Heart left ventricle (tissue), 16 donors: ENCODE data around the gene PDE11A. TPM values are rescaled to one million over a fixed set of nuclear protein-coding genes. Genes with fewer than 3 reads are reported as not detected.

ENCODE experiments used
- ATAC-seq, 4 donors: fragments of 200-7000 bp; cut with Tn5 transposase; one replicate each; pipeline ENCODE4 v1.9.1; 2020 to 2022; ENCODE audit warnings: moderate library complexity in 4 of 4, mild to moderate bottlenecking in 3 of 4, moderate number of reproducible peaks in 1 of 4
- DNase-seq, 5 donors: peaks; one replicate each; pipeline ENCODE4 v3.0.0-alpha.2; 2020
- H3K27ac ChIP-seq, 12 donors: fragments of 200-600 bp; sonication (generic) in 4 of 12; one replicate each; pipeline versions ENCODE4 v1.5.0 to v1.8.0; 2016 to 2022; ENCODE audit warnings: mild to moderate bottlenecking in 2 of 12
- H3K27me3 ChIP-seq, 9 donors: fragments of 200-600 bp; sonication (generic) in 2 of 9; one replicate each; pipeline versions ENCODE4 v1.5.1 to v1.8.0; 2016 to 2022; ENCODE audit warnings: mild to moderate bottlenecking in 3 of 9
- H3K36me3 ChIP-seq, 9 donors: fragments of 200-600 bp; sonication (generic) in 2 of 9; one replicate each; pipeline versions ENCODE4 v1.5.0 to v1.8.0; 2018 to 2022; ENCODE audit warnings: mild to moderate bottlenecking in 2 of 9
- H3K4me1 ChIP-seq, 12 donors: fragments of 200-600 bp; sonication (generic) in 4 of 12; one replicate each; pipeline versions ENCODE4 v1.5.0 to v1.8.0; 2016 to 2022; ENCODE audit warnings: mild to moderate bottlenecking in 3 of 12
- H3K4me3 ChIP-seq, 12 donors: fragments of 200-600 bp; sonication (generic) in 4 of 12; one replicate each; pipeline versions ENCODE4 v1.5.0 to v1.8.0; 2017 to 2022; ENCODE audit warnings: mild to moderate bottlenecking in 9 of 12, moderate library complexity in 4 of 12
- H3K9me3 ChIP-seq, 12 donors: fragments of 200-600 bp; sonication (generic) in 4 of 12; one replicate each; pipeline versions ENCODE4 v1.5.0 to v1.8.0; 2016 to 2022; ENCODE audit warnings: mild to moderate bottlenecking in 1 of 12
- CTCF ChIP-seq, 12 donors: fragments of 200-600 bp; sonication (generic) in 4 of 12; IDR thresholded peaks; one replicate each; pipeline versions ENCODE4 v1.5.0 to v1.8.0; 2018 to 2022; ENCODE audit warnings: antibody characterized with exemption in 12 of 12, mild to moderate bottlenecking in 5 of 12
- POLR2A ChIP-seq, 2 donors: fragments of 450-650 bp; IDR thresholded peaks; one replicate each; pipeline ENCODE4 v1.6.1; 2017; ENCODE audit warnings: antibody characterized with exemption in 2 of 2, mild to moderate bottlenecking in 2 of 2, moderate library complexity in 2 of 2
- WGBS, 4 donors: extraction: QIAGEN DNeasy Blood & Tissue Kit in 2 of 4; methylation state at CpG; one replicate each; pipeline versions ENCODE4 v1.1.5 to v1.1.7; 2013 to 2018; 5-methylcytosine and 5-hydroxymethylcytosine counted together
- intact Hi-C, 10 donors: fragments of 100-400 bp; cut with DNase I; formaldehyde crosslinking; loops; one replicate each; pipeline versions ENCODE4 v1.11.1 to v1.14.2; 2022
- polyA plus RNA-seq, 2 donors: library from polyadenylated mRNA; stranded (reverse); fragments of 200-250 nt; gene quantifications; one replicate each; pipeline ENCODE4 v1.2.3, GENCODE V29; 2013
- total RNA-seq, 9 donors: library from RNA; depleted of rRNA in 2 of 9; stranded (reverse); fragments of >200 nt in 2 of 9; fragmentation: NEBNext Ultra II Directional in 3 of 9; extraction: Animal tissue kit (Norgen Biotek cat#: 25700) in 3 of 9; gene quantifications; one replicate each; pipeline versions ENCODE4 v1.1.0 to v1.2.4, GENCODE V29; 2016 to 2023
- donor health status: ischemic (EF 13 %, LVEDD 7.1; RV severe dilation, severe dysfunction).
- donor health status: healthy with polysubstance abuse.
- donor health status: DM: no; HTN: yes; CAD: no.
- donor health status: DM: no; HTN: no; CAD: no.
- donor health status: ischemic (EF 25% LVEDD 6.9; RV normal size, moderate dysfunction).
- donor health status: ischemic (EF 25% LVEDD 5.7; RV mildly dilated, moderate dysfunction).
- donor health status: healthy.
- donor health status: DM: yes; HTN: yes; CAD: no.
- donor health status: ischemic (EF 35%, LVEDD 5.7; RV mildly dilated, moderate dysfunction).
- donor health status: nonischemic (EF 11% LVEDD 7.7; RV severe dilation, severe dysfunction).
- donor health status: DM: yes; HTN: yes; CAD: no.
- donor health status: PGD.
- donor health status: ischemic (EF 29% LVEDD 5.4; RV normal size, mild dysfunction).
- donor health status: nonischemic (EF 23%, LVEDD 6.1; RV moderate dilation, normal function).

Gene PDE11A
- total and polyA plus RNA-seq, 11 donors: 0.24 to 2.9 (median 0.88) TPM

- peaks cover 0 to 15% (median 0%) of the 10 kb centered on the region in 12 donors for H3K4me1 ChIP-seq
- 60 to 66% (median 63%) methylated on average over 4 of the region's 4 CpGs for WGBS, 4 donors
- no peak overlapping the region for H3K4me3 ChIP-seq
- DNase-seq: no peak
- ATAC-seq: no peak
- intact Hi-C loops: no loop called here
- H3K9me3 ChIP-seq: no peaks in the 10 kb centered on the region
- peaks cover 0 to 4% (median 0%) of the 10 kb centered on the region in 9 donors for H3K27me3 ChIP-seq
- no peaks in the 10 kb centered on the region for H3K36me3 ChIP-seq
- TF ChIP-seq CTCF (IDR thresholded peaks at IDR 0.05): no peak
- no peak for TF ChIP-seq POLR2A (IDR thresholded peaks at IDR 0.05)
- no peak overlapping the region for H3K27ac ChIP-seq
These were observed 400.9 kb downstream of the PDE11A start for GRCh38 chr2:177671662-177672061.

- no peak for ATAC-seq
- 51 to 55% (median 54%) methylated on average over 2 of the region's 2 CpGs for WGBS, 4 donors
- Histone ChIP-seq H3K9me3 (no peaks in the 10 kb centered on the region), H3K27ac (peak overlapping the region in 3 of 12 donors; percentile 1 to 15 (median 4)), H3K27me3 (peaks cover 0 to 4% (median 0%) of the 10 kb centered on the region in 9 donors), H3K36me3 (no peaks in the 10 kb centered on the region), H3K4me3 (no peak overlapping the region), H3K4me1 (peaks cover 0 to 15% (median 0%) of the 10 kb centered on the region in 12 donors)
- TF ChIP-seq POLR2A (IDR thresholded peaks at IDR 0.05) (no peak), CTCF (IDR thresholded peaks at IDR 0.05) (no peak)
- intact Hi-C loops: no loop called here
- no peak for DNase-seq
These were observed 401.6 kb downstream of the PDE11A start for GRCh38 chr2:177670791-177671535.

GRCh38 chr2:177669625-177670330 lies 402.8 kb downstream of the PDE11A start:
- no peak overlapping the region for H3K4me3 ChIP-seq
- H3K27ac ChIP-seq: no peak overlapping the region
- H3K36me3 ChIP-seq: no peaks in the 10 kb centered on the region
- H3K9me3 ChIP-seq: no peaks in the 10 kb centered on the region
- peaks cover 0 to 4% (median 0%) of the 10 kb centered on the region in 9 donors for H3K27me3 ChIP-seq
- no peak for ATAC-seq
- WGBS, 4 donors: 79 to 92% (median 85%) methylated on average over 3 of the region's 3 CpGs
- intact Hi-C loops: no loop called here
- H3K4me1 ChIP-seq: peaks cover 0 to 15% (median 0%) of the 10 kb centered on the region in 12 donors
- TF ChIP-seq POLR2A (IDR thresholded peaks at IDR 0.05) (no peak), CTCF (IDR thresholded peaks at IDR 0.05) (no peak)
- DNase-seq: no peak

- DNase-seq (no peak), ATAC-seq (no peak)
- TF ChIP-seq POLR2A (IDR thresholded peaks at IDR 0.05) (no peak), CTCF (IDR thresholded peaks at IDR 0.05) (no peak)
- Histone ChIP-seq H3K36me3 (no peaks in the 10 kb centered on the region), H3K4me3 (no peak overlapping the region), H3K9me3 (no peaks in the 10 kb centered on the region), H3K27ac (no peak overlapping the region), H3K27me3 (peaks cover 0 to 2% (median 0%) of the 10 kb centered on the region in 9 donors), H3K4me1 (peaks cover 0 to 15% (median 0%) of the 10 kb centered on the region in 12 donors)
- 86 to 93% (median 89%) methylated on average over 5 of the region's 5 CpGs for WGBS, 4 donors
- intact Hi-C loops: no loop called here
These were observed 403.4 kb downstream of the PDE11A start for GRCh38 chr2:177669201-177669600.
